ENCODE data around the gene MFNG.

- TF ChIP-seq POLR2A (IDR thresholded peaks at IDR 0.05) (no peak), CTCF (IDR thresholded peaks at IDR 0.05) (no peak), POLR2AphosphoS5 (IDR thresholded peaks at IDR 0.05) (no peak)
Observed at GRCh38 chr22:37455896-37456295, 30.3 kb downstream of the MFNG start.

All from upper lobe of left lung (tissue), 4 donors.